ENCODE results near the gene LHFPL2. TPM values are rescaled to one million over a fixed set of nuclear protein-coding genes. Genes with fewer than 3 reads are reported as not detected.

Gene LHFPL2
- total RNA-seq, 2 experiments from 2014 or later = not detected

DNA sequence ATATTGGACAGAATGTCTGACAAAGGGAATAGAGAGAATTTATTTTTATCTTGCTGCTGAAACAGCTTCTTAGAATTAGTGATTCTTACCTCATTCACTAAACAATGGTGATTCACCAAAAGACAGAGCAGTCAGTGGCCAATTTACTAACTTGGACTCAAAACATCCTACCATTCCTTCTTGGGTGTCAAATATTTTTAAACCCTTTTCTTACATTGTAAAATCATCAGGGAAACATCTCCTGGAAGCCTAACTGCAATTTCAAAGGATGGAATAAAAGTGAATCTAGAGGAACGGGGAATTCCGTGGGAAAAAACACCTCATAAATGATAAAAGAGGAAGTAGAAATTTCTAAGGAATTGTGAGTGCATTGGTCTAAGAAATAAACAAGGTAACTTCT, 97.7 kb downstream of the LHFPL2 start:
- H3K4me3 Mint-ChIP-seq = no peak overlapping the region
- no peaks in the 10 kb centered on the region for H3K36me3 Mint-ChIP-seq
- H3K27ac Mint-ChIP-seq = no peak overlapping the region
- peaks cover 12% of the 10 kb centered on the region for H3K4me1 Mint-ChIP-seq
- DNase-seq (no peak), ATAC-seq (no peak)
- H3K27me3 Mint-ChIP-seq = peaks cover 52% of the 10 kb centered on the region
- peaks cover 2% of the 10 kb centered on the region for H3K9me3 Mint-ChIP-seq (ENCODE audit: low read depth)
- CTCF ChIA-PET = no interaction called here

- no peak for ATAC-seq
- H3K36me3 Mint-ChIP-seq = no peaks in the 10 kb centered on the region
- H3K4me3 Mint-ChIP-seq = no peak overlapping the region
- H3K4me1 Mint-ChIP-seq = peaks cover 12% of the 10 kb centered on the region
- CTCF ChIA-PET = no interaction called here
- no peak for DNase-seq
- peaks cover 2% of the 10 kb centered on the region for H3K9me3 Mint-ChIP-seq (ENCODE audit: low read depth)
- H3K27ac Mint-ChIP-seq = no peak overlapping the region
- H3K27me3 Mint-ChIP-seq = peaks cover 48% of the 10 kb centered on the region
These were observed 99.5 kb downstream of the LHFPL2 start for GRCh38 chr5:78549043-78549442.

GRCh38 chr5:78547731-78548615, 100.6 kb downstream of the LHFPL2 start:
- Mint-ChIP-seq H3K27me3 (peaks cover 38% of the 10 kb centered on the region), H3K27ac (no peak overlapping the region), H3K9me3 (ENCODE audit: low read depth) (peaks cover 2% of the 10 kb centered on the region), H3K4me1 (peaks cover 8% of the 10 kb centered on the region), H3K36me3 (no peaks in the 10 kb centered on the region), H3K4me3 (no peak overlapping the region)
- no peak for DNase-seq
- CTCF ChIA-PET = no interaction called here
- no peak for ATAC-seq

GRCh38 chr5:78547183-78547582, 101.4 kb downstream of the LHFPL2 start:
- DNase-seq = no peak
- Mint-ChIP-seq H3K36me3 (no peaks in the 10 kb centered on the region), H3K4me3 (no peak overlapping the region), H3K4me1 (peaks cover 5% of the 10 kb centered on the region), H3K27me3 (peaks cover 35% of the 10 kb centered on the region), H3K9me3 (ENCODE audit: low read depth) (peaks cover 2% of the 10 kb centered on the region), H3K27ac (no peak overlapping the region)
- CTCF ChIA-PET = no interaction called here
- no peak for ATAC-seq

- CTCF ChIA-PET = interaction anchor here (1.1 kb wide), 1 partner anchor 12 kb away, joined by 3 read pairs; no protein-coding TSS in a partner anchor
- no peak for ATAC-seq
- peaks cover 2% of the 10 kb centered on the region for H3K9me3 Mint-ChIP-seq (ENCODE audit: low read depth)
These were observed 102.1 kb downstream of the LHFPL2 start for GRCh38 chr5:78546276-78546996.

DNA sequence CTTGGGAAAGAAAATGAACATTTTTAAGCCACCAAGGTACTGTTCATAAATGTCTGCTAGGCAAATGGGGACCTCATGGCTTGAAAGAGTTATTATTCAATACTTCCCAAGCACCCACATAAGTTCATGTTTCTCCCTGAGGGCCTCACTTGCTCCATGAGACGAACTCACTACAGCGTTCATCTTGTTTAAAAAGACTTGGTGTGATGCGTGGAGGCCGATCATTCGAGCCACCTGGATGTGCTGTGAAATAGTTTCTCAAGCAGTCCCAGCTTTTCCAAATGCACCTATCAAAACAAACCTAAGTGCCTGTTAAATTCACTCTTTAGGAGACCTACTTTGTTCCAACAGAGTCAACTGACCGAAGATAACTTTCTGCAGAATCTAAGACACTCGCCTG, 103.2 kb downstream of the LHFPL2 start:
- no peaks in the 10 kb centered on the region for H3K36me3 Mint-ChIP-seq
- peaks cover 5% of the 10 kb centered on the region for H3K4me1 Mint-ChIP-seq
- H3K27me3 Mint-ChIP-seq = peaks cover 29% of the 10 kb centered on the region
- DNase-seq = no peak
- CTCF ChIA-PET = no interaction called here
- no peak for ATAC-seq
- H3K4me3 Mint-ChIP-seq = no peak overlapping the region
- peaks cover 2% of the 10 kb centered on the region for H3K9me3 Mint-ChIP-seq (ENCODE audit: low read depth)
- H3K27ac Mint-ChIP-seq = no peak overlapping the region

More at GRCh38 chr5:78546276-78546996, 102.1 kb downstream of the LHFPL2 start:
- no peak for DNase-seq
- no peaks in the 10 kb centered on the region for H3K36me3 Mint-ChIP-seq
- peaks cover 31% of the 10 kb centered on the region for H3K27me3 Mint-ChIP-seq
- H3K4me3 Mint-ChIP-seq = no peak overlapping the region
- no peak overlapping the region for H3K27ac Mint-ChIP-seq
- peaks cover 5% of the 10 kb centered on the region for H3K4me1 Mint-ChIP-seq

DNA sequence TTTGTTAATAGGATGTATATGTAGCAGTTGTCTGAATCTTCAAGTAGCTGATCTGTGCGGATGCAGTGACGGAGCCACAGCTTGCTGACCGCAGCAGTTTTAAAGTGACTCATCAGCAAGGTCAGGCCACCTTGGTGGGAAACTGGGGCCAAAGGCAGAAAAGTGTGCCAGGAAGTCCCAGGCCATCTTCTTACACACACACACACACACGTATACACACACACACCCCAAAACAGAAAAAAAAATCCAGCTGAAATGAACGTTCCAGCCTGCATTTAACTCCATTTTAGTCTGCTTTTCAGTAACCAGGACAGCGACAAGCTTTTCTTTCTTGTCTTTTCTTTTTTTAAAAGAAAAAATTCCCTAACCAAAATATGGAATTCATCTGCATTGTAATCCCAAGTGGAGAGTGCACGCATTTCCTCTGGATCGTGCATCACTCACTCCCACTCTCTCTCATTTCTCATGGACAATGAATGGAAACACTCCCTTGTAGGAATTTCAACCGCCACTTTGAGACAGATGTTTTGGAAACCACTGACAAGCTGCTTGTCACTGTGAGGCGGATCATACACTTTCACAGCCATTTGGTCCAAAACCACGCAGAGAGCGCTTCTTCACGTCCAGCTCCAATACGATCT, 103.9 kb downstream of the LHFPL2 start:
- Mint-ChIP-seq H3K27me3 (peaks cover 32% of the 10 kb centered on the region), H3K9me3 (ENCODE audit: low read depth) (no peaks in the 10 kb centered on the region), H3K4me1 (peaks cover 5% of the 10 kb centered on the region), H3K36me3 (no peaks in the 10 kb centered on the region), H3K27ac (no peak overlapping the region), H3K4me3 (no peak overlapping the region)
- DNase-seq = peak; percentile 46
- CTCF ChIA-PET = no interaction called here
- no peak for ATAC-seq

GRCh38 chr5:78543916-78544315, 104.7 kb downstream of the LHFPL2 start:
- CTCF ChIA-PET = no interaction called here
- DNase-seq (no peak), ATAC-seq (no peak)
- Mint-ChIP-seq H3K27ac (no peak overlapping the region), H3K27me3 (peaks cover 37% of the 10 kb centered on the region), H3K4me1 (no peaks in the 10 kb centered on the region), H3K9me3 (ENCODE audit: low read depth) (no peaks in the 10 kb centered on the region), H3K36me3 (no peaks in the 10 kb centered on the region), H3K4me3 (no peak overlapping the region)

DNA sequence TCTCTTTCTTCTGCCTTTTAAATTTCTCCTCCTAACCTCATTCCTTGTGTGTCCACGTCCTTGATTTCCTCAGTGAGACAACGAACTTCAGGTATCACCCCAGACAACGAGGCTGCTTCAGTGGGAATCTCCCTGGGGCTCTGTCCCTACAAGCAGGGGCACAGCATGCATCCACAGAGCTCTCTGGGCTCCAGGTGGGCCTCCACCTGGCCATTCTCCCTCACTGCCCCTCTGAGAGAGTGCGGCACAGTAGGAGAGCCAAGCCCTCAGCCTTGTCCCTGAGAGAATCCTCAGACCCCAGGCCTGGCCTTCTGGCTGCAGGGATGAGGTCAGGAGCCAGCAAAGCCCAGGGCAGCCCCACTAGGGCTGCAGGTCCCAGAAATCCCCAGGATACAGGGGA, 105.3 kb downstream of the LHFPL2 start:
- peaks cover 43% of the 10 kb centered on the region for H3K27me3 Mint-ChIP-seq
- H3K27ac Mint-ChIP-seq = no peak overlapping the region
- CTCF ChIA-PET = no interaction called here

DNA sequence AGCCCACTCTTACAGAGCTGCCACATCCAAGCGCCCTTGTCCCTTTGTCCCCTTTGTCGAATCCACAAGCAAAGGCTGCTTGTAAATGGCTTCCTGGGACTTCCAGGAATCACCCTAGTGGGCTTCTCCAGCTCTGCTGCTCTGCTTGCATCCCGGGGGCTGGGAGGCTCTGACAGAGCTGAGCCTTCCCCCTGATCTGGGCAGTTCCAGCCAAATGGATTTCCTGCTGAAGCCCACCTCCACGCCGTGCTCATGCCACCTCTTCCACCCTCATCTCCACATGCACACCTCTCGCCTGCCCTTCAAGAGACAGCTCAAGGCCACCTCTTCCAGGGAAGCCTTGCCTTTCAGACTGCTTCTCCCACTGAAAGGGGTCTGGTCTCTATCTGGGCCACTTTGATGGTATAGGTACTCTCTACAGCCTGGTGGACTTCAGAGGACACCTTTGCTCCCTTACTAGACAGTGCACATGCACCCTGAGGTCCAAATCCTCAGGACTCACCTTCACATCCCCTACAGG, 106.2 kb downstream of the LHFPL2 start:
- Mint-ChIP-seq H3K9me3 (ENCODE audit: low read depth) (no peaks in the 10 kb centered on the region), H3K27me3 (peaks cover 49% of the 10 kb centered on the region)
- CTCF ChIA-PET = no interaction called here

More for the DNA sequence above, 105.3 kb downstream of the LHFPL2 start:
- no peaks in the 10 kb centered on the region for H3K9me3 Mint-ChIP-seq (ENCODE audit: low read depth)
- H3K36me3 Mint-ChIP-seq = no peaks in the 10 kb centered on the region
- no peaks in the 10 kb centered on the region for H3K4me1 Mint-ChIP-seq
- no peak overlapping the region for H3K4me3 Mint-ChIP-seq
- no peak for ATAC-seq
- no peak for DNase-seq

GRCh38 chr5:78541086-78541654, 107.4 kb downstream of the LHFPL2 start:
- ATAC-seq (no peak), DNase-seq (no peak)
- no peaks in the 10 kb centered on the region for H3K4me1 Mint-ChIP-seq
- H3K36me3 Mint-ChIP-seq = no peaks in the 10 kb centered on the region
- H3K4me3 Mint-ChIP-seq = no peak overlapping the region
- H3K27me3 Mint-ChIP-seq = peaks cover 48% of the 10 kb centered on the region
- H3K9me3 Mint-ChIP-seq (ENCODE audit: low read depth) = no peaks in the 10 kb centered on the region
- no peak overlapping the region for H3K27ac Mint-ChIP-seq
- CTCF ChIA-PET = no interaction called here

More for the DNA sequence above, 106.2 kb downstream of the LHFPL2 start:
- DNase-seq = no peak
- Mint-ChIP-seq H3K27ac (no peak overlapping the region), H3K4me3 (no peak overlapping the region), H3K36me3 (no peaks in the 10 kb centered on the region), H3K4me1 (no peaks in the 10 kb centered on the region)
- ATAC-seq = no peak

GRCh38 chr5:78540335-78541085, 108.1 kb downstream of the LHFPL2 start:
- Mint-ChIP-seq H3K4me3 (no peak overlapping the region), H3K27ac (no peak overlapping the region), H3K27me3 (peaks cover 42% of the 10 kb centered on the region), H3K4me1 (no peaks in the 10 kb centered on the region), H3K36me3 (no peaks in the 10 kb centered on the region), H3K9me3 (ENCODE audit: low read depth) (no peaks in the 10 kb centered on the region)
- CTCF ChIA-PET = no interaction called here
- ATAC-seq (no peak), DNase-seq (no peak)

All from activated CD8-positive, alpha-beta memory T cell treated with anti-CD3 and anti-CD28 coated beads, Interleukin-2, amount 10 ng/mL, durations not matched to agents 7 days and 5 days (primary cell).